Measurements from ENCODE around the gene LHPP.

Gene LHPP

DNA sequence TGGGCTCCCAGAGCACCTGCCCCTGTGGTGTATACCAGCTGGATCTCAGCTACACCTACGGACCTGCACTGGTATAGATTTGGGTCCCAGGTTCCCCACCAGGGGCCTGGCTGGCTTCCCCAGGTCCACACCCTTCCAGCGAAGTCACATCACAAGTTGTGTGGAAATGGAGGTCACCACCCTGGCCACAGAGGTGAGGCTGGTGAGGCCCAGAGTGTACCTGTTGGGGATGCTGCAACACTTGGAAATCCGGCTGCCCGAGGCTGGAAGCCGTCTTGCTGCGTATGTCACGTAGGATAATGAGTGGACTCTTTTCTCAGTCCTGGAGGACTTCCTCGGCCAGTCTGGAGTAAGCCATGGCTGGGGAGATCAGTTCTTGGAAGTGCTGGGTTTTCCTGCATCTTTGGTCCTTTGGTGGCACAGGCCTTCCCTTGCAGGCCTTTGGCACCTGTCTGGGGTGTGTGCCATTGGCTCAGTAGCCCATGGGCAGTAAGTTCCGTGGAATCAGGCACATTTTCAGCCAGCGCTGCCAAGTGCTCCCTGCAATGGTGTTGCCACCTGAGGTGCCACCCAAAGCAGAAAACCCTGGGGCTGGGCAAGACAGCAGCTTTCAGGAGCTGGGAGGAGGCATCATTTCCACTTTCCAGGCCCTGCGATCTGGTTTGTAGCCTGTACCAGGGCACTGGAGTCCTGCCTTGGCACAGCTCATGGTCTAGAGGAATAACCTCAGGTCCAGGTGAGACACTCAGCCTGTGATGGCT, 97.9 kb downstream of the LHPP start:
- DNase-seq, result no peak

DNA sequence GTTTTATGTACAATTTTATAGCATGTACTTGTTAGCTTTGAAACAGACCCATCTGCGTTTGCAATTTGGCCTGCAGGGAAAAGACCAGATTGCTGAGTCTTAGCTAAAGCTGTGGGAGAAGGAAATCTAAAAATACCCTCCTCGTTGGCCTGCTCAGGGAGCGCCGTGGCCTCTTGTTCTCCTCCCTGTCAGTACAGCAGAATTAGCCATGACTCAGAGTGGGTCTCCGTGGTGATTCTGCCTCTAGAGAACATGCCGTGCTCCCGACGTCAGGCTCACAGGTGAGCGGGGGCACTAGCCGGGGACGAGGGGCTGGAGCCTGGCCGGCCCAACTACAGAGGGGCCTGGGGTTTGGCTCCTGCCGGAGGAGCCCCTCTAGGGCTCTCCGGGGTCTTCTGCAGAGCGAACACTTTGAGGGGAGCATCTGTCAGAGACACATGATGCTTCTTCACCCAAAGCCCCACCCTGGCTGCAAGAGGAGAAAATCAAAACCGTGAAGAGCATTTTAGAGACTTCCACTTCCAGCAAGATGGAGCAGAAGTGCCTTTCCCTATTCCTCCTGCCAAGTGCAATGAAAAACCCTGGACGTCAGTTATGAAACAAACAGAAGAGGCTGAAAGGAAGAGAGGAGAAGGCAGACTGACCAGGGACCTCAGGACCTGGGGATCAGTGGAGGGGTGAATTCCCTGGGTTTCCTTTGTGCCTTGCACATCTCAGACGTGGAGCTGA, 98.9 kb downstream of the LHPP start:
- no peak for DNase-seq

DNA sequence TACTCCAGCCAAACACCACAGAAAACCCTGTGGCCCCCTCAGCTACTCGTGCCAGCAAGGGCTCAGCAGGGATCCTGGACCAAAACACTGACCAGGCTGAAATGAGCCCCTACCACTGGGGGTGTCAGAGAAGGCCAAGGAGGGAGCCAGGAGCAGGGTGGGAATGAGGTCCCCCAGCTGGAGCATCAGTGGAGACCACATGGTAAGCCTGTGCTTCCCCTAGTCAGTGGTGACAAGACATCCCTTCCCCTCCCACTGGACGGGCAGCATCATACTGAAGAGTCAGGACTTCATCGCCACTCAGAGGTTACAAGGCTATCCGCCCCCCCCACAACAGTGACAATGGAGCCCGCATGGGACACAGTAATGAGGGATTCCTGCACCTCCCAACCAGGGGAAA, 99.6 kb downstream of the LHPP start:
- no peak for DNase-seq

DNA sequence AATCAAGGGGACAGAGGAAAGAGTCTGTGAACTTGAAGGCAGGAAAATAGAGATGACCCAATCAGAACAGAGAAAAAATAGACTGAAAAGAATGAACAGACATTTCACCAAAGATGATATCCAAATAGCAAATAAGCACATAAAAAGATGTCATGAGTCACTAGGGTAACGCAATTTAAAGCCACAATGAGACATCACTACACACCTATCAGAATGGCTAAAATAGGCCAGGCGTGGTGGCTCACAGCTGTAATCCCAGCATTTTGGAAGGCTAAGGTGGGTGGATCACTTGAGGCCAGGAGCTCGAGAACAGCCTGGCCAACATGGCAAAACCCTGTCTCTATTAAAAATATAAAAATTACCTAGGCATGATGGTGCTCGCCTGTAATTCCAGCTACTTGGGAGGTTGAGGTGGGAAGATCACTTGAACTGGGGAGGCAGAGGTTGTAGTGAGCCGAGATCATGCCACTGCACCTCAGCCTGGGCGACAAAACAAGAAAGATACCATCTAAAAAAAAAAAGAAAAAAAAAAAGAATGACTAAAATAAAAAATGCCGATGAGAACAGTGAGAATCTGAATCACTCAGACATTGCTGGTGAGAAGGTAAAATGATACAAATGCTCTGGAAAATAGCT, 100.9 kb downstream of the LHPP start:
- no peak for DNase-seq

DNA sequence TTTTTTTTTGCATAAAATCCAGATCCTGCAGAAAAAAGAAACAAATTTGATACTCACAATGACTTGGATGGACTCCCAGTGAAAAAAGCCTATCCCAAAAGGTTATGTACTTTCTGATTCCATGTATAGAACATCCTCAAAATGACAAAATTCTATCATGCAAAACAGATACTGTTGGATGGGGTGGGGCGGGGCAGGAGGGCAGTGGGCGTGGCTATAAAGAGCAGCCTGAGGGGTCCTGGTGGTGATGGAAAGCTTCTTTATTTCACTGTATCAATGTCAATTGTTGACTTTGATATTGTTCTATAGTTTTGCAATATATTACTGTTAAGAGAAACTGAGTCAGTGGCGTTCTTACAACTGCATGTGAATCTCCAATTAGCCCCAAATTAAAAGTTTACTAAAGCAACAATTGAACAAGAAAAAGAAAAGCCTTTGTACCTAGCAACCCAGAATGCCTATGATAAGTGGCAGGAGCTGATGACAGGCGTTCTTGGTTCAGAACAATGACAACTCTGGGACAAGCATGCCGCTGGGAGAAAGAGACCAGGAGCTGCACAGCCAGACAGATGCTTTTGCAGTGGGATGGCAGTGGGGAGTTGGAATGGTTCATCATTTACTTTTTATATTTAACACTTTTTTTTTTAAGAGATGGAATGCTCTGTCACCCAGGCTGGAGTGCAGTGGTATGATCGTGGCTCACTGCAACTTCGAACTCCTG, 101.9 kb downstream of the LHPP start:
- no peak for DNase-seq

DNA sequence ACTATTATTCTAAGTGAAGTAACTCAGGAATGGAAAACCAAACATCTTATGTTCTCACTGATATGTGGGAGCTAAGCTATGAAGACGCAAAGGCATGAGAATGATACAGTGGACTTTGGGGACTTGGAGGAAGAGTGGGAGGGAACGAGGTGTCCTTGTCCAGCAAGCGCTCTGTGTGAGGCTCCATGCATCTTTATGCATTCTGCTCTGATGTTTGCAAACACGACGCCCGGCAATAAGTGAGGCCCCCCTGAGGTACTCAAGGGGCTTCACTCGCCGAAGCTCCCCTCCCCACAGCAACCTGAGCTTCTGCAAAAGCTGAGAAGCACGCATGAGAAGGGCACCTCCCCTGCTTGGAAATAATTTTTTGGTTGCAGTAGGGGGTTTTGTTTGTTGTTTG, 103.3 kb downstream of the LHPP start:
- DNase-seq, result no peak

DNA sequence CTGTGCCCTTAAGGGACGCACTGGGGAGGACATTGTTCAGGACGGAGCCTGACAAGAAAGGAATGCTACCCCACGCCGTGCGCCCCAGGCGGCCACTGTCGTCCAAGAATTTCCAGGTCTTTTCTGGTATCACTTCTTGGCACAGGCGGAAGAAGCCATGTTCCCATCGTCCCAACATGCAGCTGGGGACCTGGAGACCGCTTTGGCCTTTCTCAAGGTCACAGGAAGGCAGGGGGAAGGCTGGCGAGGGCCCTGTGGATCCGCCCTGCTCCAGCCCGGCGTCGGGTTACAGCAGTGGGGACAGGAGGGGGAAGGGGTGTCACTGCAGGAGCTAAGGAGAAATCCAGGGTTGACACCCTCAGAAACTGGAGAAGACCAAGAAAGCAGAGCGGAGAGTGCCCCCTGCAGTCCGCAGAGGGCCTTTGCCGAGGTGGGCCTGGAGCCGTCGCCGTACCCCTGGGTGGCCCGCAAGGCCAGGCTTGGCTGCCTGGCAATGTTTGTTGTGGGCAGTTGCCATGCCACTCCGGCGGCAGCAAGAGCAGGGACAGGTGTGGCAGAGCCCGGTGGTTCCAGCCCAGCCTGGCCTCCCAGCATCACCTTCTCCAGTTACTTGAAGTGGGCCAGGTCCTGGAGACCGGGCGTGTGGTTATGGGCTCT, 104.1 kb downstream of the LHPP start:
- DNase-seq, result no peak

DNA sequence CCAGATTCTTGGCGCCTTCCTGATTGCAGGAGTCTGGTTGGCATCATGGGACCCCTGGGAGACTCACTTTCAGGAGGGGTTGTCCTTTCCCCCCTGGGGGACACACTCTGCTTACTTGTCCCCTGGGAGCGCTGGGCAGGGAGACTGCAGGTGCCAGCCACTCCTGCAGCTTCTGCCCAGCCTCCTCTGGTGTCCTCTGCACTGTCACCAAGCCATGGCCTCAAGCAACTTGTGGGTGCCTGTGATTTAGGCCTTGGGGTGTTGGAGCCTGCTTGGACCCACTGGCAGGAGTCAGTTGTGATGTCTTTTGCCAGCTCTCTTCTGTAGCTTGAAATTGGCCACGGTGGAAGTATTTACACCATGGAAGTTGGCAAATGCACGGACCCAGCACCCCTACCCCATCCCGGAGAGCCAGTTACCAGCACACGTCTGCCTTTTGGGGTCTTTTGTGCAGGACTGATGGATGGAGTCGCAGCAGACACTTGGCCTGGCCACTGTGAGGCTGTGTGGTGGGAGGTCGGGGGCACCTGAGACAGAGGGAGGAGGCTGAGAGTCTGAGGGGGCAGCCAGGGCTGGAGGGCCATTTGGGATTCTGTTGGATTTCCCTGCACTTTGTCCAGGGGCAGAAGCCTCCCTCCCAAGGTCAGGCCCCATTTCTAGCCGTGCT, 104.7 kb downstream of the LHPP start:
- no peak for DNase-seq

DNA sequence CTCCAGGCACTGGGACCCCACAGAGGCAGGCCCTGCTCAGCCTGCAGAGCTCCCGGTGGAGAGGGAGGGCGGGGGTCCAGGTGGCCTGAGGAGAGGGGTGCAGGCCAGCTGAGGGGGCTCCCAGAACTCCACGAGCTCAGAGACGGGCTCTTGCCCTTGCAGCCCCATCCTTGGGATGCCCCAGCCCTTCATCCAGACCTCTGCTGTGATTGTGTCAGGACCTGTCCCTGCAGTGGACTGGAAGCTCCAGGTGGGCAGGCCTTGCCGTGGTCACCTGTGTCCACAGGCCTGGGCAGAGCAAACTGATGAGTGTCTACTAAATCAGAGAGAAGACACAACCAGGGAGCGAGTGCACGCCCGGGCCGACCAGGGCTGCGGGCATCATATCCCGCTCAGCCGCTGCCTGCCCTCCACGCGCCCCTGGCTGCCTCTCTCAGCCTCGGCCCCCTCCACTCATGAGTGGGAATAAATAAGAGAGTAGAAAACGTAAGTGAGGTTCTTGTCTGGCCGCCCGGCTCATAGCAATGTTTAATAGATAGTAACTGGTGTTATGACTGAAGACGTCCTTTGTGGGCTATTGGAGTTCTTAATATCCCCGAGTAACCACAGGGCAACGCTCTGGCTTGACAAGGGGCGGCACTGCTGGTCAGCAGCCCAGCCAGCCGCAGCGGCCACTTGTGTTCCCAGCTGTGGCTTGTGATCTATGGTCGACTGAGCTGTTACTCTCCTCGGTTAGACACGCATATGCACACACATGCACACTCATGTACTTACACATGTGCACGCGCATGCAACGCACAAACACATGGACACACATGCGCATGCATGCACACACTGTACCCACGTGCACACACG, 105.6 kb downstream of the LHPP start:
- no peak for DNase-seq

DNA sequence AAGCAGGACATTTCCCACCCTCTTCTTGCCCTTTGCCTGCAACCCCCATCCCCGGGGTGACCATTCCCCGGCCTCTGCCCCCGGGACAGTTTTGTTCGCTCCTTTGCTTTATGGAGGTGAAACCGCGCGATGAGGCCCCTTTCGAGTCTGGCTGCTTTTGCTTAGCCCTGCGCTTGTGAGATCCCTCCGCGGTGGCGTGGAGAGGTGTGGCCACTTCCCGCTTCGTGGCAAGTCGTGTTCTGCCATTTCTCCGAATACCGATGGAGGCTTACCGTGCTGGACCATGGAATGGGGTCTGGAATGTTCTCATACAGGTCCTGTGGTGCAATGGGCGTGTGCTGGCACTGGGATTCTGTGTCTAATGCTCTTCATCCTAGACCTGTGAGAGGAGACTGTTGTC, 106.7 kb downstream of the LHPP start:
- no peak for DNase-seq

DNA sequence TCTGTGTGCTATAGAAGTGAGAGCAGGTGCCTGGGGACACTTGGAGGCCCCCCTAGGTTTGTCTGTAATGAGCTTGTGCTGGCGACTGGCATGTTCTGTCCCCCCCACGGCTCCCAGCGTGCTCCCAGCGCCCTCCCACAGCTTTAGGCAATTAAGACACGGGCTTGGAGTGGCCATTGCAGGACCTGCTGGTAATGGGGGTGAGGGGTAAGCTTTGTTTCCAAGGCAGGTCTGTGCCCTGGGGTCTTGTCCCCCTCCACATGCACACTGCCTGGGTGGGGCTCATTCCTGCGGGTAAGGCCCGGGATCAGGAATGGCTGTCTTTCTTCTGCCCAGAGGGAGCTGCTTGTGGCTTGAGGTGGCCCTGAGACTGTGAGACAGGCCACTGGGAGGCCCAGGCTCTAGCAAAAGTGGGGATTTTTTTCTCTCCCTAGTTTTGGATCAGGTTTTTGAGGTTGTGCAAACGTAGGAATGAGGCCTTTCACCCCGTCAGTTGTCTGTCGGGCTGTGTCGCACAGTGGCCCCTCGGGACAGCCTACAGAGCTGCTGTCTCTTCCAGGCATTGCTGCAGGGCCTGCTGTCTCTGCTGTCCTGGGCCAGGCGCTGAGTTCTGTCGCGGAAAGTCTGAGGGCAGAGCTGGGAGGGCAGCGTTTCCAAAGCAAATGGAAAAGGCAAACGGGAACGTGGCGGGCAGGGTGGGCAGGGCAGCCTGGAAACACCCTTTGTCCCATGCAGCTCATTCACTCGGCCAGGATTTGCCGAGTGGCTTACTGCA, 107.4 kb downstream of the LHPP start:
- no peak for DNase-seq

DNA sequence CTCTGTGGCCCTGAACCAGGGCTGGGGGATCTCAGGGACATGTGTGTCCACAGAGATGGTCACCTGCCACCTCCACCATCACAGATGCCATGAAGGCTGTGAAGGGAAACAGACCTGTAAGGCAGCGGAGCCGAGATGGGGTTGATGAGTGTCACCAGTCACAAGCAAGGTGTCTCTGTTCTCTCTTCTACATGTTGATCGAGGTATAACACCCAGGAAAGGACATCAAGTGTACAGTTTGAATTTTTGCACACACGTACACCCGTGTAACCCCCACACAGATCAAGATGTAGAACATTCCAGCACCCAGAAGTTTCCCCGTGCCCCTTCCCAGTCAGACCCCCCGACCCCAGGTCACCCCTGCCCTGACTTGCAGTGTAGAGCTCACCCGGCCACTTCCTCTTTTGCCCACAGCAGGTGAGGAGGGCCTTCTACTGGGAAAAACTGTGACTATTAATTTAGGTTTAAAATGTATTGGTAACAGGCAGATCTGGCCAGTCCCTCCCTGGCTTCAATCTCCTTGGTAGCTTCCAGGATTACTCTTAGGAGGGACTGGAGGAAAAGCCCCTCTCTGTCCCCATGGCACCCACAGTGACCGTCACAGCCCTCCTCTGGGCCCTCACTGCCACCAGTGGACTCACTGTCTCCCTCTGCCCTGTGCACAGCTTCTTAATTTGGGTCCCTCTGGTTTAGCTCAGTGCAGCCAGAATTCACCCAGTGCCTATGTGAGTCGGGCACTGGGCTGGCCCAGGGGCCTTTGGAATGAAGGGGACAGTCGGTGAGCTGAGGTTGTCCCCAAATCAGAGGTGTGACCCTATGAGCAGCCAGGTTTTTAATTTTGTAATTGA, 108.2 kb downstream of the LHPP start:
- no peak for DNase-seq

DNA sequence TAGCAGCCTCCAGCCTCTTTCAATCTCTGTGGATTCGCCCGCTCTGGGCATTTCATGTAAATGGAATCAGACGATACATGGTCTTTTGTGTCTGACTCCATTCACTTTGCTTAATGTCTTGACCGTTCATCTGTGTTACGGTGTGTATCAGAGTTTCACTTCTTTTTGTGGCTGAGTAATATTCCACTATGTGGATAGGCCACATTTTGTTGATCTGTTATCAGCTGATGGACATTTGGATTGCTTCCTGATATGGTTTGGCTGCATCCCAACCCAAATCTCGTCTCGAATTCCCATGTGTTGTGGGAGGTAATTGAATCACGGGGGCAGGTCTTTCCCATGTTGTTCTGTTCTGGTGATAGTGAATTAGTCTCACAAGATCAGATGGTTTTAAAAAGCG, 109.0 kb downstream of the LHPP start:
- no peak for DNase-seq

DNA sequence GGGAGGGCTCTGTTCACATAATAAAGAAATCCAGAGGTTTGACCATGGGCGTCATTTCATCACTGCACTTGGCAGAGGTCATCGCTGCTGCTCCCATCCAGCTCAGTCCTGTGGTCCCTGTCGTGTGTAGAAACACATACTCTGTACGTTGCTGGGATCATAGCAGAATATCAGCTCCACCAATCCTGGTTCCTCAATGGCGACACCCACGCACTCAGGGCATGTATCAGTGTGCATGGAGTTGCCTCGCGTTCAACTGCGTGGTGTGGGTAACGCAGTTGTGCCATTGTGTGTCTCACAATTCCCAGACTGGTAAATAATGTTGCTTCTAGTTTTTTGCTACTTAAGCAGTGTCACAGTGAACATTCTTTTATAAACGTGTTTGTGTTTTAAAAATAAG, 111.1 kb downstream of the LHPP start:
- no peak for DNase-seq

DNA sequence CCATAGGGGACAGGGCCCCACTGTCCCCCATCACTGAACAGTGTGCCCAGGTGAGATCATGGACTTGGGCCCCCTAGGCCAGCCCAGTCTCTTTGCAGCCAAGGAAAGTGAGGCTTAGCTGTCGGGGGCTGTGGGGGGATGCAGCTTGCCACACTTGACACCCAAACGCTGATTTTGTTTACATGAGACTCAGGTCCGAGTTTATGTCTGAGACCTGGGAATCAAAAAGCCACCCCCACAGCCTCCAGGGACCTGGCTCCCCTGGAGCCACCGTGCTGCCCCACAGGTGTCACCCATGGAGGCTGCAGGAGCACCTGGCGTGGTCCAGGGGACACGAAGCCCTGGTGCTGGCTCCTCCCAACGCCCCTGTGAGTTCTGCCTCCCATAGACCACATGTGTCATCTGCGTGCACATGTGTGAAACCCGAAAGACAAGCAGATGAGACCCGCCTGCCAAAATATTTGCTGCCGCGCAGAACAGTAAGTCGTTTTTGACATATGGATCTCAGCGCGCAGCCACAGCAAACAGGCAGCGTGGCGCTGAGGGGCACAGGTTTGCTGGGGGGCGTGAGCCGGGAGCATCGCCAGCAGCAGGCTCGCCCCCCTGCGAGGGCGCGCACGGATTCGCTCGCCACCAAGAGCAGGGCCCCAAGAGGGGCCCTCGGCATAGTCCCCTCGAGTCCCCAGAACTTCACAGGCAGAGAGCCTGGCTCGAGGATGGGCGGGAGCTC, 112.3 kb downstream of the LHPP start:
- no peak for DNase-seq

DNA sequence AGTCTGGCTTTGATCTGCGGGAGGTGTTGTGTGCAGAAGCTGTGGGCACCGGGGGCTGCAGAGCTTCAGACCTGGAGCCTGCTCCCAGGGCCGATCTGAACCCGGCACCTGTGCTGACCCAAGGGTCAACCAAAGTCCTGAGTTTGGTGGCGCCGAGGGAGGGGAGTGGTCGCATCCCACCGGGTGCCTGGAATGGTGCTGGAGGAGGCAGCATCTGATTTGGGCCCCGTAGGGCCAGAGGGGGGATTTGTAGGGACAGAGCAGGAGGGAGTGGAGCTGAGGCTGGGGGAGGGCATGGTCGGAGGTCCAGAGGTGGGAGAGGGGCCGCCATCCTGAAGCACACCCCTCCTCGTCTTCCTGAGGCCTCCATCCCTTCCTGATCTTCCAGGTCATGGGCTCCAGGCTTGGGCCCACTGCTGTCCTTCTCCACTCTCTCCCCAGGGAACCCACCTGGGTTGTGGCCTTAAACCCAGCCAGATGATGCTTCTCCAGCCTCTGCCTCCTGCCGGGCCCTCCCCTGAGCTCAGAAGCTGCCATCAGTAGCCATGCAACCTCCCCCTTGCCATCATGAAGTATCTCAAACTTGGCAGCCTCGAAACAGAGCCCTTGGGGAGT, 112.9 kb downstream of the LHPP start:
- no peak for DNase-seq

DNA sequence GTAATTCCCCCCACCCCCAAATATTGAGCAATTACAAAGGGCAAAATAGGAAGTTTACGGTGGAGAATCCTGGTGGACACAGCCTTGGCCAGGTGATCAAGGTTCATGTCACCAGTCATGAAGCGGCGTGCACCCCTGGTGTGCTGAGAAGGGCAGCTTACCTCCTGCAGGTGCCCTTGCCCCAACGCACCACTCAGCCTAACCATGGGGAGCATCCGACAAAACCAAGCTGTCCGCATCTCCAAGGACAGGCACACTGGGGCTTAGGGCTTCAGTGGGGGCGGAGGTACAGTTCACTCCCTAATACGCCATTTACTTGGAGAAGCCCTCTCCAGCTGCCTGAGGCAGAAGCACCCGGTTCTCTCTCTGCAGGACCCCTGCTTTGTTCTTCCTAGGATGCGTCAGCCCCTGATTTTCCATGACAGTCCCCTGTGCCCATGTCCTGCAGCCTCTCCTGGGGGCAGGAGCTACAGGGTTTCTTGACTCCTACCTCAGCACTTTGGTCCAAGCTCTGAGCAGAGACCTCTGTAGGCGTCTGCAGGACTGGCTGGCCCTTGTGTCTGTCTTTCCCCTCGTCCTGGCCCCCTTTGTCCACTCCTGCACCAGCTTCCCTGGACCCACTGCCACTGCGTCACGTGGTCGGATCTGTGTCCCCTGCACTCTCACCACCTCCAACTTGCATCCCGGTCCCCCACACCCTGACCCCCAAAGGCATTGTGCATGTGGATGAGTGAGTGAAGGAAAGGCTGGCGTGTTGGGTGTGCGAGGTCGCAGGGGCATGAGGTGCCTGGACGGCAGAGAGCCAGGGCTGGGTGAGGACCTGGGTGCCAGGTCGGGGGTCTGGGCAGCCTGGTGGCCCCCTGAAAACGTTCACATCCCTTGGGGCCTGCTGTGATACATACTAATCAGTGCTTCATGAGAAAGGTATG, 113.7 kb downstream of the LHPP start:
- no peak for DNase-seq

Measured in amniotic stem cell (primary cell).